ENCODE data around the gene ZFX.
"Not testable (repeated sequence)": the region's sequence is repeated elsewhere in the genome, so short reads cannot be mapped to it uniquely, and the experiment has no call there.

Gene ZFX

DNA sequence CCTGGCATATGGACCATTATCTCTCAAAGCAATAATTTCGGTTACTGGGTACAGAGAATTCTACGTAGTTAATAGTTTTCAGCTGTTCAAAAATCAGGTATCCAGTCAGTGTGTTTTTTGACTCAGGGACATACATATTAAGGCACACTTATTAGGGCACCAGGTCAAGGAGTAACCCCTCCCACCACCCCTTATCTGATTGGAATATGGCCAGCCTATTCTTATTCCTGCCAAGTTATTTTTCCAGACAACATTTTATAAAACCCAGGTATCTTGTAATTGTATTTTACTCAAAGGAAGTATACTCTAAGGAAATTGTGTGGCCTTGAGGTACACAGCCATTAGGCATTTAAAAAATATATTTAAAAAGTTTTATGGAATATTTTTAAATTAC lies 4.3 kb downstream of the ZFX start:
- Histone ChIP-seq H3K9me3 (ENCODE audit: insufficient read depth, low read depth, low read length) (no peaks in the 10 kb centered on the region), H3K4me1 (ENCODE audit: insufficient read depth, low read length, poor library complexity, severe bottlenecking) (peaks cover 21% of the 10 kb centered on the region), H4K20me1 (ENCODE audit: insufficient read depth, low read length, poor library complexity, severe bottlenecking) (peaks cover 60% of the 10 kb centered on the region), H3K4me2 (ENCODE audit: low read depth, low read length, poor library complexity, severe bottlenecking) (peak overlapping the region; percentile 95), H3K27me3 (ENCODE audit: insufficient read depth, low read length, poor library complexity, severe bottlenecking) (no peaks in the 10 kb centered on the region), H3K9ac (ENCODE audit: low read depth, low read length, poor library complexity, severe bottlenecking) (peak overlapping the region; percentile 27), H3K79me2 (ENCODE audit: insufficient read depth, low read length) (peaks cover 84% of the 10 kb centered on the region), H3K36me3 (ENCODE audit: insufficient read depth, low read length) (no peaks in the 10 kb centered on the region), H3K4me3 (ENCODE audit: low read length, poor library complexity, severe bottlenecking) (peak overlapping the region; percentile 99), H3K9me2 (replicated peaks; ENCODE audit: low read depth, low read length) (no peaks in the 10 kb centered on the region), H2AFZ (ENCODE audit: low read length) (no peak overlapping the region), H3F3A (ENCODE audit: low read depth) (no peaks in the 10 kb centered on the region; the same call in 1 of the 2 replicates)
- TF ChIP-seq EZH2phosphoT487 (IDR thresholded peaks at IDR 0.05; ENCODE audit: borderline replicate concordance), result no peak
- TF ChIP-seq, protein P1, sequence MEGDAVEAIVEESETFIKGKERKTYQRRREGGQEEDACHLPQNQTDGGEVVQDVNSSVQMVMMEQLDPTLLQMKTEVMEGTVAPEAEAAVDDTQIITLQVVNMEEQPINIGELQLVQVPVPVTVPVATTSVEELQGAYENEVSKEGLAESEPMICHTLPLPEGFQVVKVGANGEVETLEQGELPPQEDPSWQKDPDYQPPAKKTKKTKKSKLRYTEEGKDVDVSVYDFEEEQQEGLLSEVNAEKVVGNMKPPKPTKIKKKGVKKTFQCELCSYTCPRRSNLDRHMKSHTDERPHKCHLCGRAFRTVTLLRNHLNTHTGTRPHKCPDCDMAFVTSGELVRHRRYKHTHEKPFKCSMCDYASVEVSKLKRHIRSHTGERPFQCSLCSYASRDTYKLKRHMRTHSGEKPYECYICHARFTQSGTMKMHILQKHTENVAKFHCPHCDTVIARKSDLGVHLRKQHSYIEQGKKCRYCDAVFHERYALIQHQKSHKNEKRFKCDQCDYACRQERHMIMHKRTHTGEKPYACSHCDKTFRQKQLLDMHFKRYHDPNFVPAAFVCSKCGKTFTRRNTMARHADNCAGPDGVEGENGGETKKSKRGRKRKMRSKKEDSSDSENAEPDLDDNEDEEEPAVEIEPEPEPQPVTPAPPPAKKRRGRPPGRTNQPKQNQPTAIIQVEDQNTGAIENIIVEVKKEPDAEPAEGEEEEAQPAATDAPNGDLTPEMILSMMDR (conservative IDR thresholded peaks at IDR 0.05; ENCODE audit: low read length), result no peak

DNA sequence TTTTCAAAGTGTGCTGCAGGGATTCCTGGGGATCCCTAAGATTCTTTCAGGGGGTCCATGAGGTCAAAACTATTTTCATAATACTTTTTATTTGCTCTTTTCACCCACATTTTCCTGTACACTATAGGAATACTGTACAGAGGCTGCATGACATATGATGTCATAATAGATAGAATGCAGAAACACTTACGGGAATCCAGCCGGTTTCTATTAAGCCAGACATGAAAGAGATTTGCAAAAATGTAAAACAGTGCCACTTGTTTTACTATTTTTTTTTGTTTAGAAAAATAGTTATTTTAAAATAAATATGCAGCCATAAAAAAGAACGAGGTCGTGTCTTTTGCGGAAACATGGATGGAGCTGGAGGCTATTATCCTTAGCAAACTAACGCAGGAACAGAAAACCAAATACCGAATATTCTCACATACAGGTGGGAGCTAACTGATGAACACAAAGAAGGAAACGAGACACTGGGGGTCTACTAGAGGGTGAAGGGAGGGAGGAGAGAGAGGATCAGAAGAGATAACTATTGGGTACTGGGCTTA lies 5.0 kb downstream of the ZFX start:
- Histone ChIP-seq H3K79me2 (ENCODE audit: insufficient read depth, low read length) (peaks cover 91% of the 10 kb centered on the region), H3F3A (ENCODE audit: low read depth) (no peaks in the 10 kb centered on the region; the same call in 1 of the 2 replicates), H3K4me3 (ENCODE audit: low read length, poor library complexity, severe bottlenecking) (no peak overlapping the region), H3K9me2 (replicated peaks; ENCODE audit: low read depth, low read length) (no peaks in the 10 kb centered on the region), H3K4me1 (ENCODE audit: insufficient read depth, low read length, poor library complexity, severe bottlenecking) (peaks cover 19% of the 10 kb centered on the region), H3K27me3 (ENCODE audit: insufficient read depth, low read length, poor library complexity, severe bottlenecking) (no peaks in the 10 kb centered on the region), H3K9me3 (ENCODE audit: insufficient read depth, low read depth, low read length) (no peaks in the 10 kb centered on the region), H3K9ac (ENCODE audit: low read depth, low read length, poor library complexity, severe bottlenecking) (no peak overlapping the region), H3K4me2 (ENCODE audit: low read depth, low read length, poor library complexity, severe bottlenecking) (peak overlapping the region; percentile 95), H4K20me1 (ENCODE audit: insufficient read depth, low read length, poor library complexity, severe bottlenecking) (peaks cover 60% of the 10 kb centered on the region), H3K36me3 (ENCODE audit: insufficient read depth, low read length) (no peaks in the 10 kb centered on the region), H2AFZ (ENCODE audit: low read length) (no peak overlapping the region)
- no peak for TF ChIP-seq EZH2phosphoT487 (IDR thresholded peaks at IDR 0.05; ENCODE audit: borderline replicate concordance)
- TF ChIP-seq, protein P1 (conservative IDR thresholded peaks at IDR 0.05; ENCODE audit: low read length), result no peak

DNA sequence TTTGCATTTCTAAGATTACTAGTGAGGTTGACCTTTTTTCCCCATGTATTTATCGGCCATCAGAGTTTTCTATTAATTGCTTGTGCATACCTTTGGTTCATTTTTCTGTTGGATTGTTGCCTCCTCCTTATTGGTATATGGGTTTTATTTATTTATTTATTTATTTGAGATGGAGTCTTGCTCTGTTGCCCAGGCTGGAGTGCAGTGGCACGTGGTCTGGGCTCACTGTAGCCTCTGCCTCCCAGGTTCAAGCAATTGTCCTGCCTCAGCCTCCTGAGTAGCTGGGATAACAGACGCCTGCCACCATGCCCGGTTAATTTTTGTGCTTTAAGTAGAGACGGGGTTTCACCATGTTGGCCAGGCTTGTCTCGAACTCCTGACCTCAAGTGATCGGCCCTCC lies 6.2 kb downstream of the ZFX start:
- H2AFZ ChIP-seq (ENCODE audit: low read length); H3K9me3 ChIP-seq (ENCODE audit: insufficient read depth, low read depth, low read length); H3F3A ChIP-seq (ENCODE audit: low read depth); H3K9me2 ChIP-seq (replicated peaks; ENCODE audit: low read depth, low read length); H3K9ac ChIP-seq (ENCODE audit: low read depth, low read length, poor library complexity, severe bottlenecking); H3K27me3 ChIP-seq (ENCODE audit: insufficient read depth, low read length, poor library complexity, severe bottlenecking); H3K4me3 ChIP-seq (ENCODE audit: low read length, poor library complexity, severe bottlenecking); H3K36me3 ChIP-seq (ENCODE audit: insufficient read depth, low read length): not testable (repeated sequence)
- H3K4me2 ChIP-seq (ENCODE audit: low read depth, low read length, poor library complexity, severe bottlenecking), result peak overlapping the region; percentile 95
- H3K79me2 ChIP-seq (ENCODE audit: insufficient read depth, low read length), result peaks cover 99% of the 10 kb centered on the region
- peaks cover 19% of the 10 kb centered on the region for H3K4me1 ChIP-seq (ENCODE audit: insufficient read depth, low read length, poor library complexity, severe bottlenecking)
- H4K20me1 ChIP-seq (ENCODE audit: insufficient read depth, low read length, poor library complexity, severe bottlenecking), result peaks cover 64% of the 10 kb centered on the region

DNA sequence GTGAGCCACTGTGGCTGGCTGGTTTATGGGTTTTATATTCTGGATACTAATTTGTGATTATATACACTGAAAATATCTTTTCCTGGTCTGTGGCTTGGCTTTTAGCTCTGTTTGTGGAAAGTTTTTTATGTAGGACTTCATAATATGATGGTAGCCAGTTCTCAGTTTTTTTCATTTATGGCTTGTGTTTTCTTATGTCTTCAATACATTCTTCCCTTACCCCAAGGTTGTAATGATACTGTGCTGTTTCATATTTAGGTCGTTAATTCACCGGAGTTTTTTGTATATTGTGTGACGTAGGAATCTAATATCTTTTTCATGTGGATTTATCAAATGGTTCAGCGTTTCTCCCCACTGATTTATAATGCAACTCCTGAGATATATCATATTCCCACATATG lies 6.6 kb downstream of the ZFX start:
- H3K4me2 ChIP-seq (ENCODE audit: low read depth, low read length, poor library complexity, severe bottlenecking), result peak overlapping the region; percentile 95
- H4K20me1 ChIP-seq (ENCODE audit: insufficient read depth, low read length, poor library complexity, severe bottlenecking), result peaks cover 64% of the 10 kb centered on the region
- no peaks in the 10 kb centered on the region for H3K36me3 ChIP-seq (ENCODE audit: insufficient read depth, low read length)
- no peak for TF ChIP-seq EZH2phosphoT487 (IDR thresholded peaks at IDR 0.05; ENCODE audit: borderline replicate concordance)
- TF ChIP-seq, protein P1 (conservative IDR thresholded peaks at IDR 0.05; ENCODE audit: low read length), result no peak
- H3K9ac ChIP-seq (ENCODE audit: low read depth, low read length, poor library complexity, severe bottlenecking), result no peak overlapping the region
- no peaks in the 10 kb centered on the region; the same call in 1 of the 2 replicates for H3F3A ChIP-seq (ENCODE audit: low read depth)
- H3K4me1 ChIP-seq (ENCODE audit: insufficient read depth, low read length, poor library complexity, severe bottlenecking), result peaks cover 16% of the 10 kb centered on the region
- no peaks in the 10 kb centered on the region for H3K9me3 ChIP-seq (ENCODE audit: insufficient read depth, low read depth, low read length)
- peaks cover 99% of the 10 kb centered on the region for H3K79me2 ChIP-seq (ENCODE audit: insufficient read depth, low read length)
- no peak overlapping the region for H3K4me3 ChIP-seq (ENCODE audit: low read length, poor library complexity, severe bottlenecking)
- H2AFZ ChIP-seq (ENCODE audit: low read length), result no peak overlapping the region
- no peaks in the 10 kb centered on the region for H3K27me3 ChIP-seq (ENCODE audit: insufficient read depth, low read length, poor library complexity, severe bottlenecking)
- H3K9me2 ChIP-seq (replicated peaks; ENCODE audit: low read depth, low read length), result no peaks in the 10 kb centered on the region

Data from Loucy (cell line).